SJCRH30 (cell line): ENCODE measurements around the gene CEP250. TPM values are rescaled to one million over a fixed set of nuclear protein-coding genes. Genes with fewer than 3 reads are reported as not detected.
A peak's percentile ranks its signal among the peaks of the same experiment; 100 is the strongest.

Experiments used
- DNase-seq, 2 experiments: peaks; one replicate each; pipeline ENCODE4 v3.0.0-alpha.2; 2015 to 2020
- H3K27ac ChIP-seq: fragments of 250-450 bp; sonication (Bioruptor Pico); 2 replicates; pipeline ENCODE4 v1.5.1; 2020; ENCODE audit warnings: mild to moderate bottlenecking, moderate library complexity
- H3K27me3 ChIP-seq: fragments of 250-450 bp; sonication (Bioruptor Pico); 2 replicates; pipeline ENCODE4 v1.5.1; 2020; ENCODE audit warnings: mild to moderate bottlenecking, moderate library complexity
- H3K36me3 ChIP-seq: fragments of 250-450 bp; sonication (Bioruptor Pico); 2 replicates; pipeline ENCODE4 v1.5.1; 2020; ENCODE audit warnings: mild to moderate bottlenecking, moderate library complexity
- H3K4me1 ChIP-seq: fragments of 250-450 bp; sonication (Bioruptor Pico); 2 replicates; pipeline ENCODE4 v1.5.1; 2020; ENCODE audit warnings: mild to moderate bottlenecking, moderate library complexity
- H3K4me3 ChIP-seq: fragments of 250-450 bp; sonication (Bioruptor Pico); 2 replicates; pipeline ENCODE4 v1.5.1; 2020; ENCODE audit warnings: mild to moderate bottlenecking, moderate library complexity
- H3K9me3 ChIP-seq: fragments of 250-450 bp; sonication (Bioruptor Pico); replicated peaks from 2 replicates; pipeline ENCODE4 v1.5.1; 2020; ENCODE audit warnings: mild to moderate bottlenecking, moderate library complexity
- total RNA-seq: library from RNA; depleted of rRNA; stranded (reverse); fragments of >200 nt; shearing (Covaris generic); gene quantifications from 2 replicates; pipeline ENCODE4 v1.2.3, GENCODE V29; 2014

The CEP250 gene
- total RNA-seq, 1 experiment from 2014 or later = 37.3 TPM

- Histone ChIP-seq H3K4me3 (no peak overlapping the region), H3K27me3 (no peaks in the 10 kb centered on the region), H3K9me3 (no peaks in the 10 kb centered on the region), H3K36me3 (peaks cover 51% of the 10 kb centered on the region), H3K4me1 (no peaks in the 10 kb centered on the region), H3K27ac (no peak overlapping the region)
- no peak for DNase-seq
These were observed 10.6 kb downstream of the CEP250 start for GRCh38 chr20:35465976-35466375.

- no peaks in the 10 kb centered on the region for H3K4me1 ChIP-seq
- H3K4me3 ChIP-seq = no peak overlapping the region
- no peaks in the 10 kb centered on the region for H3K9me3 ChIP-seq
- H3K36me3 ChIP-seq = peaks cover 57% of the 10 kb centered on the region
- no peak for DNase-seq
- H3K27ac ChIP-seq = no peak overlapping the region
- H3K27me3 ChIP-seq = no peaks in the 10 kb centered on the region
These were observed 11.5 kb downstream of the CEP250 start for GRCh38 chr20:35466856-35467255.

GRCh38 chr20:35467339-35468224, 12.2 kb downstream of the CEP250 start:
- Histone ChIP-seq H3K9me3 (no peaks in the 10 kb centered on the region), H3K27me3 (no peaks in the 10 kb centered on the region), H3K36me3 (peaks cover 61% of the 10 kb centered on the region), H3K4me1 (no peaks in the 10 kb centered on the region), H3K4me3 (no peak overlapping the region), H3K27ac (no peak overlapping the region)
- DNase-seq = no peak

- H3K27ac ChIP-seq = no peak overlapping the region
- no peaks in the 10 kb centered on the region for H3K27me3 ChIP-seq
- peaks cover 68% of the 10 kb centered on the region for H3K36me3 ChIP-seq
- no peak overlapping the region for H3K4me3 ChIP-seq
- DNase-seq = no peak
- no peaks in the 10 kb centered on the region for H3K9me3 ChIP-seq
- H3K4me1 ChIP-seq = no peaks in the 10 kb centered on the region
These were observed 13.4 kb downstream of the CEP250 start for GRCh38 chr20:35468671-35469334.

GRCh38 chr20:35472209-35472608, 16.8 kb downstream of the CEP250 start:
- H3K9me3 ChIP-seq = no peaks in the 10 kb centered on the region
- no peak overlapping the region for H3K4me3 ChIP-seq
- no peak overlapping the region for H3K27ac ChIP-seq
- peaks cover 57% of the 10 kb centered on the region for H3K36me3 ChIP-seq
- H3K27me3 ChIP-seq = no peaks in the 10 kb centered on the region
- no peaks in the 10 kb centered on the region for H3K4me1 ChIP-seq
- no peak for DNase-seq

GRCh38 chr20:35473684-35474083, 18.3 kb downstream of the CEP250 start:
- no peak overlapping the region for H3K4me3 ChIP-seq
- no peaks in the 10 kb centered on the region for H3K4me1 ChIP-seq
- DNase-seq = no peak
- H3K9me3 ChIP-seq = no peaks in the 10 kb centered on the region
- H3K27ac ChIP-seq = no peak overlapping the region
- H3K36me3 ChIP-seq = peaks cover 61% of the 10 kb centered on the region
- H3K27me3 ChIP-seq = no peaks in the 10 kb centered on the region

- Histone ChIP-seq H3K36me3 (peaks cover 60% of the 10 kb centered on the region), H3K9me3 (no peaks in the 10 kb centered on the region), H3K4me3 (no peak overlapping the region), H3K4me1 (no peaks in the 10 kb centered on the region), H3K27me3 (no peaks in the 10 kb centered on the region), H3K27ac (no peak overlapping the region)
- DNase-seq = no peak
These were observed 19.0 kb downstream of the CEP250 start for GRCh38 chr20:35474303-35474871.

- Histone ChIP-seq H3K4me3 (no peak overlapping the region), H3K4me1 (no peaks in the 10 kb centered on the region), H3K36me3 (peaks cover 66% of the 10 kb centered on the region), H3K9me3 (no peaks in the 10 kb centered on the region), H3K27me3 (no peaks in the 10 kb centered on the region), H3K27ac (no peak overlapping the region)
- DNase-seq = no peak
These were observed 20.9 kb downstream of the CEP250 start for GRCh38 chr20:35476288-35476687.

- Histone ChIP-seq H3K27ac (no peak overlapping the region), H3K4me1 (no peaks in the 10 kb centered on the region), H3K4me3 (no peak overlapping the region), H3K36me3 (peaks cover 61% of the 10 kb centered on the region), H3K27me3 (no peaks in the 10 kb centered on the region), H3K9me3 (peaks cover 4% of the 10 kb centered on the region; the same call in 1 of the 2 replicates)
- peak; percentile 53 to 56 for DNase-seq
These were observed 23.5 kb downstream of the CEP250 start for GRCh38 chr20:35478804-35479472.

- Histone ChIP-seq H3K27me3 (no peaks in the 10 kb centered on the region), H3K4me3 (no peak overlapping the region), H3K36me3 (peaks cover 69% of the 10 kb centered on the region), H3K4me1 (no peaks in the 10 kb centered on the region), H3K9me3 (peaks cover 9% of the 10 kb centered on the region; the same call in 1 of the 2 replicates), H3K27ac (no peak overlapping the region)
- no peak for DNase-seq
These were observed 24.4 kb downstream of the CEP250 start for GRCh38 chr20:35479798-35480197.

GRCh38 chr20:35487479-35487878, 32.1 kb downstream of the CEP250 start:
- H3K27me3 ChIP-seq = no peaks in the 10 kb centered on the region
- no peak overlapping the region for H3K4me3 ChIP-seq
- peaks cover 9% of the 10 kb centered on the region; the same call in 1 of the 2 replicates for H3K9me3 ChIP-seq
- peaks cover 55% of the 10 kb centered on the region for H3K36me3 ChIP-seq
- no peak for DNase-seq
- H3K27ac ChIP-seq = no peak overlapping the region
- no peaks in the 10 kb centered on the region for H3K4me1 ChIP-seq

- H3K36me3 ChIP-seq = peaks cover 44% of the 10 kb centered on the region
- no peaks in the 10 kb centered on the region for H3K9me3 ChIP-seq
- H3K27ac ChIP-seq = no peak overlapping the region
- H3K4me3 ChIP-seq = no peak overlapping the region
- H3K27me3 ChIP-seq = no peaks in the 10 kb centered on the region
- no peak for DNase-seq
- H3K4me1 ChIP-seq = no peaks in the 10 kb centered on the region
These were observed 34.3 kb downstream of the CEP250 start for GRCh38 chr20:35489717-35490116.

GRCh38 chr20:35490736-35491181, 35.4 kb downstream of the CEP250 start:
- no peak for DNase-seq
- no peak overlapping the region for H3K4me3 ChIP-seq
- H3K4me1 ChIP-seq = no peaks in the 10 kb centered on the region
- H3K27me3 ChIP-seq = no peaks in the 10 kb centered on the region
- H3K9me3 ChIP-seq = no peaks in the 10 kb centered on the region
- peaks cover 54% of the 10 kb centered on the region for H3K36me3 ChIP-seq
- no peak overlapping the region for H3K27ac ChIP-seq

- H3K4me3 ChIP-seq = no peak overlapping the region
- no peak for DNase-seq
- peaks cover 56% of the 10 kb centered on the region for H3K36me3 ChIP-seq
- no peaks in the 10 kb centered on the region for H3K9me3 ChIP-seq
- peaks cover 5% of the 10 kb centered on the region; the same call in 1 of the 2 replicates for H3K4me1 ChIP-seq
- no peak overlapping the region for H3K27ac ChIP-seq
- H3K27me3 ChIP-seq = no peaks in the 10 kb centered on the region
These were observed 36.4 kb downstream of the CEP250 start for GRCh38 chr20:35491823-35492222.
